Kidney (tissue), 14 donors: ENCODE data around the gene RXRG. TPM values are rescaled to one million over a fixed set of nuclear protein-coding genes. Genes with fewer than 3 reads are reported as not detected.

Experiments used
- DNase-seq, 5 donors: peaks; one replicate each; pipeline ENCODE4 v3.0.0-alpha.2; 2013 to 2020
- FAIRE-seq: peaks from 2 replicates; lab custom pipeline; 2012; peaks lifted over from hg19 to GRCh38; lab: Jason Lieb, UNC
- H3K27ac ChIP-seq, 2 donors: one replicate each; pipeline ENCODE4 v1.7.0; 2013; ENCODE audit warnings: low read depth in 2 of 2, low read length in 2 of 2, inconsistent platforms in 1 of 2
- H3K27me3 ChIP-seq: one replicate; pipeline ENCODE4 v1.7.1; 2013; ENCODE audit warnings: low read length, inconsistent platforms; ENCODE audit not compliant: control insufficient read depth, insufficient read depth
- H3K36me3 ChIP-seq, 3 donors: one replicate each; pipeline versions ENCODE4 v1.7.0 to v1.7.1; 2013; ENCODE audit warnings: low read length in 3 of 3, control low read depth in 1 of 3, inconsistent platforms in 1 of 3; ENCODE audit not compliant: insufficient read depth in 3 of 3, control insufficient read depth in 2 of 3
- H3K4me1 ChIP-seq, 3 donors: one replicate each; pipeline versions ENCODE4 v1.7.0 to v1.7.1; 2013; ENCODE audit warnings: low read length in 3 of 3, inconsistent platforms in 1 of 3, low read depth in 1 of 3; ENCODE audit not compliant: control insufficient read depth in 2 of 3, insufficient read depth in 2 of 3
- H3K4me3 ChIP-seq, 3 donors: one replicate each; pipeline versions ENCODE4 v1.7.0 to v1.8.1; 2013; ENCODE audit warnings: low read length in 3 of 3, control low read depth in 1 of 3, inconsistent platforms in 1 of 3
- H3K9ac ChIP-seq, 3 donors: one replicate each; pipeline versions ENCODE4 v1.7.0 to v1.7.1; 2013; ENCODE audit warnings: low read length in 3 of 3, control low read depth in 1 of 3, inconsistent platforms in 1 of 3
- H3K9me3 ChIP-seq, 3 donors: one replicate each; pipeline versions ENCODE4 v1.7.0 to v1.7.1; 2013; ENCODE audit warnings: low read length in 3 of 3, control low read depth in 1 of 3, inconsistent platforms in 1 of 3; ENCODE audit not compliant: control insufficient read depth in 2 of 3, insufficient read depth in 1 of 3
- CTCF ChIP-seq: IDR thresholded peaks from 3 replicates; pipeline ENCODE4 v1.5.1; 2012; ENCODE audit warnings: mild to moderate bottlenecking, moderate library complexity, borderline replicate concordance; ENCODE audit not compliant: insufficient read depth; ENCODE audit errors: extremely low read depth
- intact Hi-C: fragments of 100-400 bp; cut with DNase I; formaldehyde crosslinking; loops from one replicate; pipeline ENCODE4 v1.11.1; 2022
- polyA plus RNA-seq: library from polyadenylated mRNA; stranded (reverse); fragments of 350-450 nt; fragmentation: Illumina TruSeq; extraction: RNeasy Lipid Tissue Mini Kit (QIAGEN cat#74804); gene quantifications from one replicate; pipeline ENCODE4 v1.2.3, GENCODE V29; 2014; ENCODE audit warnings: low read depth, low replicate concordance; ENCODE audit not compliant: insufficient read depth
- total RNA-seq: library from RNA; stranded (reverse); fragmentation: NEBNext Ultra II Directional; extraction: Animal tissue kit (Norgen Biotek cat#: 25700); gene quantifications from one replicate; pipeline ENCODE4 v1.2.1, GENCODE V29; 2021
- donor health status: control.
- donor health status: control.
- donor health status: control.
- donor health status: control.
- donor health status: control.
- donor health status: DM: yes; HTN: yes; CAD: no.
- donor health status: Normal renal cell carcinoma (clear cell type).

Gene RXRG
- total and polyA plus RNA-seq, 2 donors from 2014 or later: 0.39 to 0.44 TPM

DNA sequence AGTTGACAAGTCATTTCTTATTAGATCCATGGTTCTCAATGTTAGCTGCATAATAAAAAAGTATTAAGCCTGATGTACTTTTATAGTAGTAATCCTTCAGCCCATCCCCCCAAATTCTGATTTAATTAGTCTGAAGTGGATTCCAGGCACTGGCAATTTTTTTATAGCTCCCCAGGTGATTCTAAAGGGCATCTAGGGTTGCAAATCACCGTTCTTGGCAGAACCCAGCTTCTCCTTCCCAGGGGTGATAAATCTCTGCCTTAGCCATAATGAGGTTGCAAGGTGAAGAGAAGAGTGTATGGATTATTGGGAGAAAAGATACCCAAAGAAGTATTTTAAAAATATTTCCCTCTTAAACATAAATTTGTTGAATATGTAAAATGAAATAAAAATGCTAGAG, 43.0 kb upstream of the RXRG start:
- DNase-seq (no peak), FAIRE-seq (no peak)
- intact Hi-C loops: no loop called here
- Histone ChIP-seq H3K4me1 (no peaks in the 10 kb centered on the region), H3K27ac (no peak overlapping the region), H3K36me3 (no peaks in the 10 kb centered on the region), H3K4me3 (no peak overlapping the region), H3K27me3 (no peaks in the 10 kb centered on the region), H3K9ac (no peak overlapping the region), H3K9me3 (no peaks in the 10 kb centered on the region)
- no peak for TF ChIP-seq CTCF

GRCh38 chr1:165486663-165487062, 41.7 kb upstream of the RXRG start:
- Histone ChIP-seq H3K27ac (no peak overlapping the region), H3K36me3 (no peaks in the 10 kb centered on the region), H3K9me3 (no peaks in the 10 kb centered on the region), H3K9ac (no peak overlapping the region), H3K27me3 (no peaks in the 10 kb centered on the region), H3K4me1 (no peaks in the 10 kb centered on the region), H3K4me3 (no peak overlapping the region)
- DNase-seq: no peak
- FAIRE-seq: no peak
- intact Hi-C loops: no loop called here
- TF ChIP-seq CTCF: no peak

- Histone ChIP-seq H3K4me3 (no peak overlapping the region), H3K9me3 (no peaks in the 10 kb centered on the region), H3K9ac (no peak overlapping the region), H3K36me3 (no peaks in the 10 kb centered on the region), H3K27me3 (no peaks in the 10 kb centered on the region), H3K4me1 (no peaks in the 10 kb centered on the region), H3K27ac (no peak overlapping the region)
- TF ChIP-seq CTCF: no peak
- FAIRE-seq: no peak
- DNase-seq: no peak
- intact Hi-C loops: no loop called here
These were observed 40.8 kb upstream of the RXRG start for GRCh38 chr1:165485716-165486115.

DNA sequence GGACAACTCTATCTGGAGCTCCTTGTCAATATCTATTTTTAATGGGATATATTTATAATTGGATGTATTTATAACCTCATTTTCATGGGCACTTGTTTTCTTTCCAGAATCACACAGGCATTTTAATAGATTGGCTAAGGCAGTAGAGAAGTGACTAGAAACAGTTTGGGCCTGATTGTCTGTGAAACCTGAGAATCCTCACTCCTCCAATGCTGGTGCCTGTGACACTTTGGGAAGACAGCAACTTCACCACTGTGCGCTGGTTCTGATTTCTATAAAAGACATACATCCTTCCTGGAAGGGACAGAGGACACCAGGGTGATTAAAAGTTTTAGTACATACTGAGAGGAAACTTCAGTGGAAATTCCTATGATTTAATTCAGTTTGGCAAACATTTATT, 39.6 kb upstream of the RXRG start:
- TF ChIP-seq CTCF: no peak
- Histone ChIP-seq H3K27me3 (no peaks in the 10 kb centered on the region), H3K36me3 (no peaks in the 10 kb centered on the region), H3K9me3 (no peaks in the 10 kb centered on the region), H3K27ac (no peak overlapping the region), H3K9ac (no peak overlapping the region), H3K4me3 (no peak overlapping the region), H3K4me1 (no peaks in the 10 kb centered on the region)
- FAIRE-seq: no peak
- intact Hi-C loops: no loop called here
- DNase-seq: peak in 2 of 5 donors; percentile 48 to 49
